ENCODE measurements around the gene CEP85L.
A peak's percentile ranks its signal among the peaks of the same experiment; 100 is the strongest.

The CEP85L gene

GRCh38 chr6:118651282-118652050 lies at the start of gene CEP85L:
CEP85L (minus strand) TSS chr6:118651591; CDS start chr6:118651269, 322 bp downstream.
- DNase-seq = peak; percentile 91

DNA sequence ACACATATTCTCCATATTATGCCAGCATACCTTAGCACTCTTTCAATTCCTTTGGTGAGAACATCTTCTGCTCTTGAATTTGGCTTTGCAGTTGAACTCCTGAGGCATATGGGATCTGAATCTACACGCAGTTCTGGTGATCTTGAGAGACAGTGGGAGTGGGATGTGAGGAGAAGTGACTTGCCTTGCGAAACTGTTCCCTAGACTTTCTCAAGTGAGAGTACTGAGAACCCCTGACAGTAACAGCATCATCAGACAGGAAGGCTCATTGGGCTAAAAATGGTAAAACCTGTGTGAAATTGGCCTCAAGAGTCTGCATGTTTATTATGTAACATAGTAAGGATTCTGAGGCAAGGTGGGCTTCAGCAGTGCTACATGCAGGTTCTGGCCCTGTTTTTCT lies 49.1 kb upstream of the CEP85L start:
- DNase-seq = no peak

- no peak for DNase-seq
Measured at GRCh38 chr6:118697554-118697953, 46.2 kb upstream of the CEP85L start.

DNA sequence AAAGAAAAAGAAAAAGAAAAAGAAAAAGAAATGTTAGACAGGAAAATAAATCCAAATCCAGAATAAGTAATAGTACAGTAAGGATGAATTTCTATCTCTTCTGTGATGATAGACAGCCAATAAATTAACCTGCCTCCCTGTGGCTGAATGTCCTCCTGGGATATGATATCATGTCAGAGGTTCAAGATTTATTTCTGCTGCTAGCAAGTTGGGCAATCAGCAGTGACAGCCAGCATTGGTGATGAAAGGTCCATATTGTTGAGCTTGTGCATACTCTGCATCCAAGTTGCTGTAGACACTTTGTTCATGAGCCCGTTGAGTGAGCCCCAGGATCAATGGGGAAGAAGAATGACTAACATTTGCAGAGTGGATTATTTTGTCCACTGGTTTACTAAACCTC lies 44.9 kb upstream of the CEP85L start:
- DNase-seq = no peak

DNA sequence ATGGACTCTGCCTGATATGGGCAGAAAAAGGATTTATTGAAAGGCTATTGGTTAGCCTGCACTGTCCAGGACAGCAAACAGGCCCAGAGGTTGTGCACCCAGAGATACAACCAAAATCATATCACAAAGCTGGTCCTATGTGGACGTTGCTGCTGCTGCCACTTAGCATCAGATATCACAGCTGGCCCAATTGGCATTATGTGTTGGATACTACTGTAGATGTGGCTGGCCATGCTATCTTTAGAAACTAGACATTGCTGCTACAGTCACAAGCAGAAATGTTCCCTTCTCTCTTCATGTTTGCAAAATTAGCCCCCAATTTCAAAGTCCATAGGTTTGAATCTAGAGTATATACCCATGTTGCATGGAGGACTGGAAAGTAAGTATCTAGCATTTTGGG lies 42.2 kb upstream of the CEP85L start:
- DNase-seq = no peak

GRCh38 chr6:118685823-118686449 lies 34.5 kb upstream of the CEP85L start:
- no peak for DNase-seq

- no peak for DNase-seq
Measured at GRCh38 chr6:118683881-118684872, 32.8 kb upstream of the CEP85L start.

GRCh38 chr6:118680452-118681095 lies 29.2 kb upstream of the CEP85L start:
- no peak for DNase-seq

GRCh38 chr6:118679327-118679901 lies 28.0 kb upstream of the CEP85L start:
- DNase-seq = no peak

DNA sequence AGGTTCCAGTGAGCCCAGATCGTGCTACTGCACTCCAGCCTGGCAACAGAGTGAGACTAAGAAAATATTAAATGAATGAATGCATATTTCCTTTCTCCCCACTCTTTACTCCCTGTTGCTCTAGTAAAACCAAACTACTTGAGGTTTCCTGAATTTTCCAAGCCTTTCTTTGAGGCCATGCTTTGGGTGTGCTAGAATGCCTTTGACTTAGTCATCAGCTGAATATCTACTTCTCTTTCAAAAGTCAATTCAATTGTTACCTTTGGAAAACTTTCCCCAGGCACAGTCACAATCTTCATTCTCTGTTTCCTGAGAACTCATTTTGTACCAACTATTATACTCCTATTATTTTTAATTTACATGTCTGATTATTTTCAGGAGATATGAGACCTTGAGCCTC lies 27.5 kb upstream of the CEP85L start:
- DNase-seq = no peak

DNA sequence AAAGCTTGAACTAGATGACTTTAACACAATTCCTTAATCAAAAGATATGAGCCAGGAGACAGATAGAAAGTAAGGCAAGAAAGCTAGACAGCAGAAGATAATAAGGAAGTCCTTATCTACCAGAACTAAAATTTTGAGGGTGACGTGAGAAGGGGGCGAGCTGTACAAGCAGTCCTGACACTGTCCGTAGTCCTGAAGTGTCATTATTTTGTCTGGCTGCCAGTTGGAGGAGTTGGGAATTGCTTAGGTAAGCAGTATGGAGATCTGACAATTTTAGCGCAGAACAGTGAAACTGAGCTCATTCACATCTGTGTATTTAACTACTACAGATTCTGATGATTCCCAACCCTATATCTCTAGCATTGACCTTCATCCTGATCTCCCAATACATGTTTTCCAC lies 25.8 kb upstream of the CEP85L start:
- DNase-seq = no peak

DNA sequence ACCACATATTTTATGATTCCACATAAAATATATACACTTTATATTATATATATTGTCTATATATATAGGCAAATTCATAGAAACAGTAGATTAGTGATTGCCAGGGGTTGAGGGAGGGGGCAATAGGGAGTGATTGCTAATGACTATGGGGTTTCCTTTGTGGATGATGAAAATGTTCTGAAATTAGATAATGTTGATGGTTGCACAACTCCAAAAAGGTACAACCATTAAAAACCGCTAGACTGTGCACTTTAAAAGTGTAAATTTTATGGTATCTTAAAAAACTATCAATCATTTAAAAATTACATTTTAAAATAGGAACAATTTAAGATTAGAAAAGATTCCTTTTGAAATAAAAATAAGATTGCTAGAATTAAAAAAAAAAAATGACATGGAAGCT lies 23.8 kb upstream of the CEP85L start:
- DNase-seq = no peak

DNA sequence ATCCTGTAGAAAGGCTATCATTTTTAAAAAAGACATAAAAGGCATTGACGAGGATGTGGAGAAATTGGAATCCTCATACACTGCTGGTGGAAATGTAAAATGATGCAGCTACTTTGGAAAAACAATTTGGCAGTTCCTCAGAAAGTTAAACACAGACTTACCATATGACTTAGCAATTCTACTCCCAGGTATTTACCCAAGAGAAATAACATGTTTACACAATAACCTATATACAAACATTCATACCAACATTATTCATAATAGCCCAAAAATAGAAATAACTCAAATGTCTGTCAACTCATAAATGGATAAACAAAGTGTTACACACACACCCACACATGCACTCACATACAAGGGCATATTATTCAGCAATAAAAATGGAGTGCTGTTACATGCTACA lies 23.4 kb upstream of the CEP85L start:
- DNase-seq = no peak

- DNase-seq = no peak
Measured at GRCh38 chr6:118672678-118673077, 21.3 kb upstream of the CEP85L start.

- DNase-seq = no peak
Measured at GRCh38 chr6:118669561-118669960, 18.2 kb upstream of the CEP85L start.

- DNase-seq = no peak
Measured at GRCh38 chr6:118668761-118669385, 17.5 kb upstream of the CEP85L start.

GRCh38 chr6:118667988-118668387 lies 16.6 kb upstream of the CEP85L start:
- DNase-seq = no peak

GRCh38 chr6:118665011-118665410 lies 13.6 kb upstream of the CEP85L start:
- no peak for DNase-seq

- DNase-seq = no peak
Measured at GRCh38 chr6:118663993-118664985, 12.9 kb upstream of the CEP85L start.

- DNase-seq = no peak
Measured at GRCh38 chr6:118661831-118662230, 10.4 kb upstream of the CEP85L start.

GRCh38 chr6:118660218-118660569 lies 8.8 kb upstream of the CEP85L start:
- DNase-seq = peak; percentile 61
